B cell (primary cell): ENCODE measurements around the gene NRIP3. TPM values are rescaled to one million over a fixed set of nuclear protein-coding genes. Genes with fewer than 3 reads are reported as not detected.

Source experiments
- ATAC-seq: fragments of 200-7000 bp; cut with Tn5 transposase; one replicate; pipeline ENCODE4 v1.10.0; 2021; ENCODE audit warnings: low read depth, mild to moderate bottlenecking, moderate number of reproducible peaks, moderate library complexity
- CTCF ChIA-PET: fragments of 350-600 bp; sonication (Branson Sonifier 250); formaldehyde crosslinking; loops from one replicate; lab custom pipeline; 2021; ENCODE audit warnings: antibody characterized with exemption, inconsistent platforms; lab: Charles Lee
- POLR2A ChIA-PET: fragments of 350-600 bp; sonication (Branson Sonifier 250); formaldehyde crosslinking; loops from one replicate; lab custom pipeline; 2021; ENCODE audit warnings: antibody characterized with exemption; lab: Charles Lee
- DNase-seq: peaks from one replicate; pipeline ENCODE4 v3.0.0; 2013
- H2AFZ ChIP-seq: 2 replicates; pipeline ENCODE4 v1.6.1; 2012; ENCODE audit warnings: mild to moderate bottlenecking, low read depth, low read length; ENCODE audit not compliant: insufficient read depth, poor library complexity, severe bottlenecking
- H3K27ac ChIP-seq, 2 donors: 1 replicate in 1 of 2; 2 replicates in 1 of 2; pipeline ENCODE4 v1.5.1; 2012 to 2013; ENCODE audit warnings: low read length in 2 of 2, mild to moderate bottlenecking in 2 of 2, moderate library complexity in 1 of 2
- H3K27me3 ChIP-seq, 4 experiments: fragments of 200-600 bp in 1 of 4; sonication (generic) in 1 of 4; replicated peaks in 1 of 4; 1 replicate in 2 of 4; 2 replicates in 2 of 4; pipeline versions ENCODE4 v1.6.1 to v1.7.0; 2013 to 2016; ENCODE audit warnings: low read length in 3 of 4, mild to moderate bottlenecking in 2 of 4, mixed read lengths in 1 of 4, moderate library complexity in 1 of 4; ENCODE audit not compliant: insufficient read depth in 4 of 4, control insufficient read depth in 3 of 4; ENCODE audit errors: control extremely low read depth in 1 of 4
- H3K36me3 ChIP-seq, 2 experiments: replicated peaks in 1 of 2; 1 replicate in 1 of 2; 2 replicates in 1 of 2; pipeline versions ENCODE4 v1.6.1 to v1.7.1; 2013; ENCODE audit warnings: low read length in 1 of 2; ENCODE audit not compliant: insufficient read depth in 2 of 2, control insufficient read depth in 1 of 2; ENCODE audit errors: control extremely low read depth in 1 of 2, extremely low read depth in 1 of 2
- H3K4me1 ChIP-seq, 2 donors: fragments of 200-600 bp in 1 of 2; sonication (generic) in 1 of 2; 1 replicate in 1 of 2; 2 replicates in 1 of 2; pipeline versions ENCODE4 v1.5.1 to v1.6.1; 2013 to 2017; ENCODE audit warnings: low read length in 2 of 2; ENCODE audit not compliant: control insufficient read depth in 2 of 2, insufficient read depth in 2 of 2
- H3K4me2 ChIP-seq: replicated peaks from 2 replicates; pipeline ENCODE3; 2012; ENCODE audit warnings: mild to moderate bottlenecking, low read depth, low read length; ENCODE audit not compliant: poor library complexity, severe bottlenecking
- H3K4me3 ChIP-seq, 5 experiments: fragments of 200-600 bp in 1 of 5; sonication (generic) in 1 of 5; 1 replicate in 3 of 5; 2 replicates in 2 of 5; pipeline versions ENCODE4 v1.5.1 to v1.7.0; 2011 to 2016; ENCODE audit warnings: low read length in 4 of 5, mild to moderate bottlenecking in 4 of 5, low read depth in 2 of 5, control low read depth in 1 of 5, moderate library complexity in 1 of 5; ENCODE audit not compliant: insufficient read depth in 1 of 5; ENCODE audit errors: control extremely low read depth in 1 of 5, extremely low read depth in 1 of 5
- H3K79me2 ChIP-seq: fragments of 200-600 bp; sonication (generic); one replicate; pipeline ENCODE4 v1.6.0; 2016; ENCODE audit warnings: low read length; ENCODE audit not compliant: control insufficient read depth, insufficient read depth
- H3K9ac ChIP-seq: fragments of 200-600 bp; sonication (generic); 2 replicates; pipeline ENCODE4 v1.6.1; 2017; ENCODE audit warnings: mild to moderate bottlenecking, low read length, moderate library complexity
- H3K9me3 ChIP-seq, 3 donors: one replicate each; pipeline versions ENCODE4 v1.6.1 to v1.7.1; 2013; ENCODE audit warnings: low read length in 2 of 3; ENCODE audit not compliant: control insufficient read depth in 2 of 3, insufficient read depth in 1 of 3; ENCODE audit errors: control extremely low read depth in 1 of 3
- H4K20me1 ChIP-seq: 2 replicates; pipeline ENCODE4 v1.6.0; 2012; ENCODE audit warnings: mild to moderate bottlenecking, low read length; ENCODE audit not compliant: insufficient read depth, control insufficient read depth, poor library complexity, severe bottlenecking
- H3K27ac Mint-ChIP-seq: one replicate; pipeline ENCODE4 v1.8.0; 2021; ENCODE audit warnings: mixed read lengths
- H3K27me3 Mint-ChIP-seq: one replicate; pipeline ENCODE4 v1.8.0; 2021; ENCODE audit warnings: mixed read lengths
- H3K4me1 Mint-ChIP-seq: one replicate; pipeline ENCODE4 v1.8.0; 2021; ENCODE audit warnings: mixed read lengths
- H3K4me3 Mint-ChIP-seq: one replicate; pipeline ENCODE4 v1.8.0; 2021; ENCODE audit warnings: mixed read lengths
- H3K9me3 Mint-ChIP-seq: one replicate; pipeline ENCODE4 v1.8.0; 2022; ENCODE audit warnings: mixed read lengths; ENCODE audit not compliant: insufficient read depth
- CTCF ChIP-seq: fragments of 200-600 bp; IDR thresholded peaks from one replicate; pipeline ENCODE4 v1.8.0; 2022; ENCODE audit warnings: antibody characterized with exemption, mild to moderate bottlenecking
- EZH2 ChIP-seq: IDR thresholded peaks from 2 replicates; pipeline ENCODE4 v1.6.1; 2012; ENCODE audit warnings: borderline replicate concordance, low read depth, mild to moderate bottlenecking, moderate library complexity, low read length; ENCODE audit not compliant: insufficient read depth, poor library complexity, severe bottlenecking
- WGBS: methylation state at CpG from one replicate; pipeline ENCODE4 v1.1.5; 2013; ENCODE audit warnings: missing lambda C conversion rate; ENCODE audit not compliant: insufficient coverage; 5-methylcytosine and 5-hydroxymethylcytosine counted together
- intact Hi-C: fragments of 100-400 bp; cut with micrococcal nuclease; formaldehyde crosslinking; loops from one replicate; pipeline ENCODE4 v1.10.0; 2022
- polyA plus RNA-seq: library from polyadenylated mRNA; depleted of rRNA; stranded (reverse); fragments of >200 nt; gene quantifications from 2 replicates; pipeline ENCODE4 v1.2.3, GENCODE V29; 2012
- total RNA-seq, 2 donors: library from RNA; stranded (reverse); fragments of 120-200 nt in 1 of 2; gene quantifications; 1 replicate in 1 of 2; 2 replicates in 1 of 2; pipeline versions ENCODE4 v1.2.3 to v1.2.4, GENCODE V29; 2013 to 2022

NRIP3 gene
- total and polyA plus RNA-seq, 2 donors (not counting 1 experiment from before 2014, with no cell fraction given) = 0.13 to 0.59 TPM

- Histone ChIP-seq H3K4me2 (no peak overlapping the region), H2AFZ (no peak overlapping the region), H4K20me1 (no peaks in the 10 kb centered on the region), H3K4me3 (no peak overlapping the region), H3K27me3 (no peaks in the 10 kb centered on the region), H3K4me1 (no peaks in the 10 kb centered on the region), H3K27ac (no peak overlapping the region), H3K9me3 (no peaks in the 10 kb centered on the region), H3K9ac (no peak overlapping the region), H3K36me3 (no peaks in the 10 kb centered on the region), H3K79me2 (no peaks in the 10 kb centered on the region)
- no peak for DNase-seq
- no peaks in the 10 kb centered on the region for H3K27me3 Mint-ChIP-seq
- no peaks in the 10 kb centered on the region for H3K9me3 Mint-ChIP-seq
- POLR2A ChIA-PET = no interaction called here
- CTCF ChIA-PET = interaction anchor here (0.5 kb wide), 1 partner anchor 26 kb away, joined by 3 read pairs; no protein-coding TSS in a partner anchor
- no peak for TF ChIP-seq EZH2
- TF ChIP-seq CTCF = no peak
- no peak overlapping the region for H3K4me3 Mint-ChIP-seq
- peaks cover 1% of the 10 kb centered on the region for H3K4me1 Mint-ChIP-seq
- WGBS = 92% methylated on average over 1 of the region's 2 CpGs
- ATAC-seq = no peak
- H3K27ac Mint-ChIP-seq = no peak overlapping the region
- intact Hi-C loops = no loop called here
Observed at GRCh38 chr11:8971196-8971923, 32.4 kb downstream of the NRIP3 start.

- 88% methylated on average over 7 of the region's 8 CpGs for WGBS
- Histone ChIP-seq H3K4me2 (no peak overlapping the region), H3K27me3 (no peaks in the 10 kb centered on the region), H3K27ac (no peak overlapping the region), H3K79me2 (peaks cover 21% of the 10 kb centered on the region), H3K36me3 (no peaks in the 10 kb centered on the region), H3K4me1 (peaks cover 15 to 20% of the 10 kb centered on the region in 2 donors), H2AFZ (no peak overlapping the region), H3K9me3 (no peaks in the 10 kb centered on the region), H4K20me1 (no peaks in the 10 kb centered on the region), H3K9ac (no peak overlapping the region), H3K4me3 (no peak overlapping the region)
- Mint-ChIP-seq H3K27ac (no peak overlapping the region), H3K9me3 (no peaks in the 10 kb centered on the region), H3K4me1 (peaks cover 30% of the 10 kb centered on the region), H3K27me3 (no peaks in the 10 kb centered on the region), H3K4me3 (no peak overlapping the region)
- ChIA-PET CTCF (no interaction called here), POLR2A (no interaction called here)
- TF ChIP-seq CTCF (no peak), EZH2 (no peak)
- no peak for ATAC-seq
- intact Hi-C loops = loop anchor here (10.0 kb wide), 1 partner anchor 762 kb away; no protein-coding TSS in a partner anchor
- DNase-seq = no peak
Observed at GRCh38 chr11:8967184-8967583, 36.6 kb downstream of the NRIP3 start.
